ENCODE data around the gene MMP7.

MMP7 gene

GRCh38 chr11:102522312-102523188, 8.0 kb downstream of the MMP7 start:
- no peak for DNase-seq (ENCODE audit: low read depth)
- no peak for TF ChIP-seq CTCF (IDR thresholded peaks at IDR 0.05; ENCODE audit: low read depth, low read length, missing control alignments)
- in situ Hi-C loops (cut with HindIII; ENCODE audit: low sequenced_read_pairs), result no loop called here
- no peak overlapping the region for H3K4me3 ChIP-seq (ENCODE audit: low read depth, low read length)

- no peak for DNase-seq (ENCODE audit: low read depth)
- in situ Hi-C loops (cut with HindIII; ENCODE audit: low sequenced_read_pairs), result no loop called here
- no peak overlapping the region for H3K4me3 ChIP-seq (ENCODE audit: low read depth, low read length)
- TF ChIP-seq CTCF (IDR thresholded peaks at IDR 0.05; ENCODE audit: low read depth, low read length, missing control alignments), result no peak
Observed at GRCh38 chr11:102521121-102521520, 9.4 kb downstream of the MMP7 start.

DNA sequence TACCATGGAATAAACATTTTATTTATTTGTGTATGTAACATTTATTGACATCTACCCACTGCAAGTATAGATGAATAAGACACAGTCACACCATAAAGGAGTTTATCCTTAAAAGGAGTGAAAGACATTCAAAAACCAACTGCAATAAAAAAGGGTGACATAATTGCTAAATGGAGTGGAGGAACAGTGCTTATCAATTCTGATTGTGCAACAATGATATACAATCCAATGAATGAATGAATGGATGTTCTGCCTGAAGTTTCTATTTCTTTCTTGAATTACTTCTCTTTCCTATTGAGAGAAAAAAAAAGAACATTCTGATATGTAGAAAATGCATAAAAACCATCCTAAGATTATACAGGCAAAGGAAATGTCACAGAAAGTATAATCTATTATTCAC, 10.0 kb downstream of the MMP7 start:
- TF ChIP-seq CTCF (IDR thresholded peaks at IDR 0.05; ENCODE audit: low read depth, low read length, missing control alignments), result no peak
- in situ Hi-C loops (cut with HindIII; ENCODE audit: low sequenced_read_pairs), result no loop called here
- H3K4me3 ChIP-seq (ENCODE audit: low read depth, low read length), result no peak overlapping the region
- DNase-seq (ENCODE audit: low read depth), result no peak

GRCh38 chr11:102518296-102519094, 12.1 kb downstream of the MMP7 start:
- in situ Hi-C loops (cut with HindIII; ENCODE audit: low sequenced_read_pairs), result no loop called here
- DNase-seq (ENCODE audit: low read depth), result peak; percentile 31
- no peak overlapping the region for H3K4me3 ChIP-seq (ENCODE audit: low read depth, low read length)
- no peak for TF ChIP-seq CTCF (IDR thresholded peaks at IDR 0.05; ENCODE audit: low read depth, low read length, missing control alignments)

DNA sequence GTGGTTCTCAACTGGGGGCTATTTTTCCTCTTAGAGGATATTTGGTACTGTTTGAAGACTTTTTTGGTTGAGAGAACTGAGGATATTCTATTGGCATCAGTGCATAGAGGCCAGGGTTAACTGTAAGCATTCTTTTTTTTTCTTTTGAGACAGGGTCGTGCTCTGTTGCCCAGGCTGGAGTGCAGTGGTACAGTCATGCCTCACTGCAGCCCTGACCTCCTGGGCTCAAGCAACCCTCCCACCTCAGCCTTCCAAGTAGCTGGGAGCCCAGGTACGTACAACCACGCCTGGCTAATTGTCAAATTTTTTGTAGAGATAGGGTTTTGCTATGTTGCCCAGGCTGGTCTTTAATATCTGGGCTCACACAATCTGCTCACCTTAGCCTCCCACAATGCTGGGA, 12.9 kb downstream of the MMP7 start:
- H3K4me3 ChIP-seq (ENCODE audit: low read depth, low read length), result no peak overlapping the region
- TF ChIP-seq CTCF (IDR thresholded peaks at IDR 0.05; ENCODE audit: low read depth, low read length, missing control alignments), result no peak
- in situ Hi-C loops (cut with HindIII; ENCODE audit: low sequenced_read_pairs), result no loop called here

DNA sequence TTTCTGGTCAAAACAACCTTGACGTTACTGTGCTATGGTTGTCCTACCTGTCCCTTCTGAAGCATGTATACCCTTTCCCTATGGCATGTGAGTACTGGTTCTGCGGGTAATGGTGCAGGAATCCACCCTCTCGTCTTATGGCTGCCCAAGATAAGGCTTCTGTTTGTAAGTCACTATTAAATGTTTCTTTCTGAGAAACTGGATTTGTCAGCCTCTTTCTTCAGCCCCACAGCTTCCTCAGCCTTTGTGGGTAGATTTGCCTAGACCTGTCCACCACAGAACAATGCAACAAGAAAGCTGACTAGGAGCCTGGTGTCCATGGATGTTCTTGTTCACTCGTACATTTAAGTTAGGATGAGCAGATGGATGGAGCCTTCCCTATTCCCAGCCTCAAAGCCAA, 14.4 kb downstream of the MMP7 start:
- TF ChIP-seq CTCF (IDR thresholded peaks at IDR 0.05; ENCODE audit: low read depth, low read length, missing control alignments), result no peak
- in situ Hi-C loops (cut with HindIII; ENCODE audit: low sequenced_read_pairs), result no loop called here
- no peak overlapping the region for H3K4me3 ChIP-seq (ENCODE audit: low read depth, low read length)
- DNase-seq (ENCODE audit: low read depth), result no peak

More for the DNA sequence above, 12.9 kb downstream of the MMP7 start:
- DNase-seq (ENCODE audit: low read depth), result no peak

Data from astrocyte of the cerebellum (primary cell).